Mesothelial cell of epicardium (in vitro differentiated cells): ENCODE data around the gene ARHGAP21. TPM values are rescaled to one million over a fixed set of nuclear protein-coding genes. Genes with fewer than 3 reads are reported as not detected.

Experiments used
- DNase-seq, 2 experiments: peaks; one replicate each; pipeline ENCODE4 v3.0.0; 2021; ENCODE audit warnings: low spot score in 2 of 2; ENCODE audit not compliant: unreplicated experiment in 2 of 2
- H3K27ac Mint-ChIP-seq: 2 replicates; pipeline ENCODE4 v1.8.0; 2021; ENCODE audit warnings: mixed read lengths
- H3K27me3 Mint-ChIP-seq: 2 replicates; pipeline ENCODE4 v1.8.0; 2021; ENCODE audit warnings: low read depth, mixed read lengths
- H3K36me3 Mint-ChIP-seq: 2 replicates; pipeline ENCODE4 v1.8.0; 2021; ENCODE audit warnings: mixed read lengths
- H3K4me1 Mint-ChIP-seq: 2 replicates; pipeline ENCODE4 v1.8.0; 2021; ENCODE audit warnings: mixed read lengths
- H3K4me3 Mint-ChIP-seq: 2 replicates; pipeline ENCODE4 v1.8.0; 2021; ENCODE audit warnings: mild to moderate bottlenecking, moderate library complexity, mixed read lengths
- H3K9me3 Mint-ChIP-seq: 2 replicates; pipeline ENCODE4 v1.8.0; 2021; ENCODE audit warnings: mixed read lengths
- total RNA-seq: library from RNA; stranded (reverse); gene quantifications from 3 replicates; pipeline ENCODE4 v1.2.1, GENCODE V29; 2021
- TF ChIP-seq, protein P1 (sequence below): fragments of 200-600 bp; sonication (generic); IDR thresholded peaks from one replicate; pipeline ENCODE4 v1.5.0; 2021; ENCODE audit warnings: antibody characterized with exemption; ENCODE audit not compliant: unreplicated experiment

ARHGAP21 gene
- total RNA-seq, 1 donor from 2014 or later = 119 TPM

DNA sequence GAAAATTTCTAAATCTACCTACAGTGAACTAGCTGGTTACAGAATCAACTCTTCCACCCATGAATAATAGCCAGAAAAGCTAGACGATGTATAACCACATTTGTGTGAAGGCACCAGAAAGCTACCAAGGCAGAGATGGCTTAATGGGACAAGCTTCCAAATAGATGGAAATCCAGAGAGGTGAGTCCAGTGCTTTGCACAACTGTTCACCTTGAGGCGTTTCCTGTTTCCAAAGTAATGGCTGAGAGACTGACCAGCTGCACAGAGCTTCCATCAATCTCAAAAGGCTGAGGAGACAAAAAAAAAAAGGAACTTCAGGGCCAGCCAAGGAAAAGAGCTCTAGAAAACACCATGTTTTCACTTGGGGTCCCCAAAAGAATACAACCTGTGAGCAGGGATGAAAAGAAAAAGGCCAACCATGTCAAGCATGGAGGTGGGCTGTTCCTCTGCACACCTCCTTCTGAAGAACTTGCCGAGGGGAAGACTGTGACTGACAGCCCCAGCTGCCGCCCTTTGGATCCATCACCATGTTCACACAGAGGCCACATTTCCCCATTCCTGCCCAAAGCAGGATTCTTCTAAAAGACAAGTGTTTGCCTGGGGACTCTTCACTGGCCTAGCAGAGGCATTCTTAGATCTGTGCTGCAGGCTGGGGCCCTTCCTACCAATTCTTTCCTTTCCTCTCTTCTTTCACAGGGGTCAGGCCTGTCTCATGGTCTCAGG lies 72.9 kb downstream of the ARHGAP21 start:
- Mint-ChIP-seq H3K27ac (no peak overlapping the region), H3K9me3 (no peaks in the 10 kb centered on the region), H3K36me3 (peaks cover 31% of the 10 kb centered on the region), H3K4me1 (peaks cover 4% of the 10 kb centered on the region), H3K4me3 (no peak overlapping the region), H3K27me3 (peaks cover 2% of the 10 kb centered on the region)
- no peak for DNase-seq
- TF ChIP-seq, protein P1, sequence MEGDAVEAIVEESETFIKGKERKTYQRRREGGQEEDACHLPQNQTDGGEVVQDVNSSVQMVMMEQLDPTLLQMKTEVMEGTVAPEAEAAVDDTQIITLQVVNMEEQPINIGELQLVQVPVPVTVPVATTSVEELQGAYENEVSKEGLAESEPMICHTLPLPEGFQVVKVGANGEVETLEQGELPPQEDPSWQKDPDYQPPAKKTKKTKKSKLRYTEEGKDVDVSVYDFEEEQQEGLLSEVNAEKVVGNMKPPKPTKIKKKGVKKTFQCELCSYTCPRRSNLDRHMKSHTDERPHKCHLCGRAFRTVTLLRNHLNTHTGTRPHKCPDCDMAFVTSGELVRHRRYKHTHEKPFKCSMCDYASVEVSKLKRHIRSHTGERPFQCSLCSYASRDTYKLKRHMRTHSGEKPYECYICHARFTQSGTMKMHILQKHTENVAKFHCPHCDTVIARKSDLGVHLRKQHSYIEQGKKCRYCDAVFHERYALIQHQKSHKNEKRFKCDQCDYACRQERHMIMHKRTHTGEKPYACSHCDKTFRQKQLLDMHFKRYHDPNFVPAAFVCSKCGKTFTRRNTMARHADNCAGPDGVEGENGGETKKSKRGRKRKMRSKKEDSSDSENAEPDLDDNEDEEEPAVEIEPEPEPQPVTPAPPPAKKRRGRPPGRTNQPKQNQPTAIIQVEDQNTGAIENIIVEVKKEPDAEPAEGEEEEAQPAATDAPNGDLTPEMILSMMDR = no peak

DNA sequence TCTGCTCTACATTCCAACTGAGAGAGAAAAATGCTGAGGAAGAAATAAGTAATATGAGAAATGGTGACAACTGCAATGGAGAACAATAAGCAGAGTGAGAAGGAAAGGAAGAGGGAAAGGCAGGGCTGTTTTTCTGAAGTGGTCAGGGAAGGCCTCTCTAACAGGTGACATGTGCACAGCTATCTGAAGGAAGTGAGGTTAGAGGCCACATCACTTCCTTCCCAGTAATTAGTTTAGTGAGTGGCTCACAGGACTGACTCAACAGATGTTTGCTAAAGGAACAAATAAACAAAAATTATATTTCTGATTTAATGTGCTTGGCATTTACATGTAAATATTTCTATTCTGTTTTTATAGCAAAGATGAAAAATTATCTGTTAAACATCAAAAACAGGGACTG lies 77.9 kb downstream of the ARHGAP21 start:
- no peak overlapping the region for H3K27ac Mint-ChIP-seq
- TF ChIP-seq, protein P1 = no peak
- H3K4me3 Mint-ChIP-seq = no peak overlapping the region
- DNase-seq = no peak
- no peaks in the 10 kb centered on the region for H3K9me3 Mint-ChIP-seq
- peaks cover 8% of the 10 kb centered on the region for H3K36me3 Mint-ChIP-seq
- peaks cover 1% of the 10 kb centered on the region for H3K4me1 Mint-ChIP-seq
- H3K27me3 Mint-ChIP-seq = no peaks in the 10 kb centered on the region

DNA sequence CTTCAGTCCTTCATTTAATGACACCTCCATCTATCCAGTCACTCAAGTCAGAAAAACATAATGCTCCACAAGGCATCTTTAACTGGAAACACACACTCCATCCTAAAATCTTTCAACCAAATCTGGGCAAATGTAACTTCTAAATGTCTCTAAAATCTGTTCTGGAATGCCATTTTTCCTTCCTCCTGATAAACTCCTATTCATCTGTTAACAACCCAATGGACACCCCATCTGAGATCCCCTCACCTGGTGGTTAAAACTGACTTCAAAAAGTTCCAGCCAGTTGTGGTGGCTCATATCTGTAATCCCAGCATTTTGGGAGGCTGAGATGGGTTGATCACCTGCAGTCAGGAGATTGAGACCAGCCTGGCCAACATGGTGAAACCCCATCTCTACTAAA lies 78.7 kb downstream of the ARHGAP21 start:
- Mint-ChIP-seq H3K9me3 (no peaks in the 10 kb centered on the region), H3K27ac (no peak overlapping the region), H3K4me3 (no peak overlapping the region), H3K4me1 (peaks cover 4% of the 10 kb centered on the region), H3K27me3 (no peaks in the 10 kb centered on the region), H3K36me3 (peaks cover 7% of the 10 kb centered on the region)
- TF ChIP-seq, protein P1 = no peak
- no peak for DNase-seq

DNA sequence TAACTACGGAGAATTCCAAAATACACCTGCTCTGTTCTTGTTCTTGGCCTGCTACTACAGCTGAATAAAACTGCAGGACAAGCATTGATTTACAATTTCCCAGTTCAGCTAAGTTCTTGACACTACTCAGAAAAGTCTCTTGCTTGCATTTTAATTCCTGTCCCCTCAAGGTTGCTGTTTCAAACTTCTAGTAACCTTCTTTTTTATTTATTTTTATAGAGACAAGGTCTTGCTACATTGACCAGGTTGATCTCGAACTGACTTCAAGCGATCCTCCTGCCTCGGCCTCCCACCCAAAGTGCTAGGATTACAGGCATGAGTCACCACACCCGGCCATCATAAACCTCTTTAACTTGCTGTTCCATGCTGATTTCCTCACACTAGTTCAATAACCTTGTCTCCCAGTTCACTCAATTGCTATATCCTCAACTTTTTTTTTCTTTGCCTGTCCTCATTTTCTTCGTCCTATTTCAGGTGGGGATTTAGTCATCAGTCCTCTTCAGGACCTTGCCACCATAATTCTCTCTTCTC lies 79.9 kb downstream of the ARHGAP21 start:
- Mint-ChIP-seq H3K36me3 (peaks cover 3% of the 10 kb centered on the region), H3K9me3 (no peaks in the 10 kb centered on the region), H3K27ac (no peak overlapping the region), H3K4me1 (peaks cover 4% of the 10 kb centered on the region), H3K27me3 (no peaks in the 10 kb centered on the region), H3K4me3 (no peak overlapping the region)
- TF ChIP-seq, protein P1 = no peak
- no peak for DNase-seq

DNA sequence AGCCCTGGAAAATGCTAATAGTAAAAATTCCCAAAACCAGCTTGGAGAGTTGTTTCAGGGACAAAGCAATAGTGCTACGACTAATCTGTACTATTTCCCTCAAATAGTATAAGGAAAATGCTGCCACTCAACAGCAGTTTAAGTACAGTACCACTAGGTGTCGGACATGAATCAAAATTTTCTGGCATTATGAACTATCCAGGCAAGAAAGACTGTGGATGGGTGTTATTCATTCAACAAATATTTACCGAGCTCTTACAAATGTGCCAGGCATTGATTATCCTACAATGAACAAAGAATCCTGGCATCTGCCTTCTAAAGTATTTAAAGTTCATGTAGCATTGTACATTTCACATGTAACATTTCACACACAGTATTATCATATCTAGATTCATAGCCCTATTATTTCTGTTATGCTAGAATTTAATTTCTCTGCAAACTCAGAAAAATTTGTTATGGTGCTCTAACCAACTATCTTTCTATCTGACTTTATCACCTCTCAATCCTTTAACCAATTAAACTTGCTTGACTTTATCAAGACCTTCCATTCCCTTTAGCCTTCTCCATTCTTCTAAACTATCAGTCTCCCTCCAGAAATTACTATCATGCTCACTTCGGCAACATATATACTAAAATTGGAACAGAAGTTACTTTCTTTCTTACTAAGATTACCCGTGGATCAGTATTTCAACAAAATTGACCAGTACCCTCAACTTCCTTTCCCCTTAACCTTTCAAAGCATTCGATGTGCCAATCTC lies 80.6 kb downstream of the ARHGAP21 start:
- H3K27ac Mint-ChIP-seq = no peak overlapping the region
- no peaks in the 10 kb centered on the region for H3K9me3 Mint-ChIP-seq
- H3K4me1 Mint-ChIP-seq = peaks cover 4% of the 10 kb centered on the region
- H3K27me3 Mint-ChIP-seq = no peaks in the 10 kb centered on the region
- H3K4me3 Mint-ChIP-seq = no peak overlapping the region
- DNase-seq = no peak
- peaks cover 3% of the 10 kb centered on the region for H3K36me3 Mint-ChIP-seq
- TF ChIP-seq, protein P1 = peak; percentile 73
